HCT116 (cell line): ENCODE measurements around the gene RPL3. TPM values are rescaled to one million over a fixed set of nuclear protein-coding genes. Genes with fewer than 3 reads are reported as not detected.

Experiments
- ATAC-seq: fragments of 200-7000 bp; cut with Tn5 transposase; 2 replicates; pipeline ENCODE4 v1.9.1; 2020; ENCODE audit warnings: mild to moderate bottlenecking, moderate library complexity
- BruUV-seq: library from RNA; stranded (reverse); fragments of 400-500 nt; replicated peaks from 2 replicates; lab custom pipeline; 2021; lab: Mats Ljungman, UMichigan
- CTCF ChIA-PET: fragments of 300-600 bp; sonication (Branson Sonifier 250); formaldehyde crosslinking; loops from one replicate; lab custom pipeline; 2021; ENCODE audit warnings: antibody characterized with exemption; lab: Charles Lee
- POLR2A ChIA-PET: fragments of 300-600, 350-600 bp; sonication (Branson Sonifier 250); formaldehyde crosslinking; loops from one replicate; lab custom pipeline; 2021; ENCODE audit warnings: antibody characterized with exemption; lab: Charles Lee
- RAD21 ChIA-PET, 2 experiments: fragments of 300-600 bp; sonication (Branson Sonifier 250); formaldehyde crosslinking; loops; one replicate each; lab custom pipeline; 2023; ENCODE audit warnings: low total read pairs in 2 of 2; ENCODE audit not compliant: uncharacterized antibody in 2 of 2, unreplicated experiment in 2 of 2, low non-redundant PET in 1 of 2; lab: Charles Lee
- DNase-seq: peaks from one replicate; pipeline ENCODE4 v3.0.0-alpha.2; 2010; ENCODE audit warnings: low read depth, low spot score
- H2AFZ ChIP-seq: fragments of 200-600 bp; shearing (Covaris generic), sonication (generic); 2 replicates; pipeline ENCODE4 v1.6.1; 2017; ENCODE audit warnings: low read depth, mixed run types, mixed read lengths, antibody characterized with exemption, low read length; ENCODE audit not compliant: poor library complexity, severe bottlenecking
- H3K27ac ChIP-seq: 2 replicates; pipeline ENCODE4 v1.5.1; 2012; ENCODE audit warnings: low read depth, low read length
- H3K27me3 ChIP-seq: fragments of 200-600 bp; sonication (generic); 2 replicates; pipeline ENCODE4 v1.6.1; 2016; ENCODE audit warnings: mixed run types, low read length, mixed read lengths; ENCODE audit not compliant: insufficient read depth
- H3K36me3 ChIP-seq, 2 experiments: fragments of 200-500 bp in 1 of 2; fragments of 200-600 bp in 1 of 2; sonication (Bioruptor generic) in 1 of 2; sonication (generic) in 1 of 2; 2 replicates each; pipeline versions ENCODE4 v1.5.1 to v1.6.1; 2014 to 2016; ENCODE audit warnings: low read length in 2 of 2, inconsistent platforms in 1 of 2, mixed read lengths in 1 of 2, mixed run types in 1 of 2; ENCODE audit not compliant: insufficient read depth in 2 of 2, control insufficient read depth in 1 of 2
- H3K4me1 ChIP-seq, 2 experiments: fragments of 200-600 bp in 1 of 2; sonication (generic) in 1 of 2; 2 replicates each; pipeline versions ENCODE4 v1.5.1 to v1.6.1; 2012 to 2017; ENCODE audit warnings: low read length in 2 of 2, inconsistent platforms in 1 of 2, mild to moderate bottlenecking in 1 of 2, mixed read lengths in 1 of 2, mixed run types in 1 of 2, moderate library complexity in 1 of 2; ENCODE audit not compliant: insufficient read depth in 2 of 2, control insufficient read depth in 1 of 2
- H3K4me2 ChIP-seq: fragments of 200-600 bp; sonication (generic); 2 replicates; pipeline ENCODE4 v1.6.1; 2017; ENCODE audit warnings: mixed run types, low read length, mixed read lengths
- H3K4me3 ChIP-seq, 2 experiments: fragments of 200-600 bp in 1 of 2; sonication (generic) in 1 of 2; replicated peaks in 1 of 2; 2 replicates each; pipeline ENCODE4 v1.5.1; 2011 to 2016; ENCODE audit warnings: low read length in 2 of 2, control low read depth in 1 of 2, low read depth in 1 of 2, mild to moderate bottlenecking in 1 of 2, mixed read lengths in 1 of 2, mixed run types in 1 of 2
- H3K79me2 ChIP-seq: fragments of 200-600 bp; sonication (generic); 2 replicates; pipeline ENCODE4 v1.6.1; 2017; ENCODE audit warnings: mild to moderate bottlenecking, mixed run types, low read length, moderate library complexity, mixed read lengths; ENCODE audit not compliant: insufficient read depth
- H3K9ac ChIP-seq: fragments of 200-600 bp; sonication (generic); 2 replicates; pipeline ENCODE4 v1.6.1; 2016; ENCODE audit warnings: low read length, mixed read lengths
- H3K9me2 ChIP-seq: fragments of 200-600 bp; sonication (generic), shearing (Covaris generic); 2 replicates; pipeline ENCODE4 v1.6.1; 2017; ENCODE audit warnings: mixed run types, mild to moderate bottlenecking, moderate library complexity; ENCODE audit not compliant: insufficient read depth
- H3K9me3 ChIP-seq, 2 experiments: fragments of 200-500 bp in 1 of 2; fragments of 200-600 bp in 1 of 2; sonication (Bioruptor generic) in 1 of 2; sonication (generic) in 1 of 2; 2 replicates each; pipeline ENCODE4 v1.6.1; 2014 to 2017; ENCODE audit warnings: low read length in 2 of 2, mixed read lengths in 2 of 2, inconsistent platforms in 1 of 2, low read depth in 1 of 2, mild to moderate bottlenecking in 1 of 2, mixed run types in 1 of 2, moderate library complexity in 1 of 2; ENCODE audit not compliant: control insufficient read depth in 1 of 2, insufficient read depth in 1 of 2
- H4K20me1 ChIP-seq: fragments of 200-600 bp; sonication (generic), shearing (Covaris generic); 2 replicates; pipeline ENCODE4 v1.6.1; 2017; ENCODE audit warnings: mixed run types, mild to moderate bottlenecking, moderate library complexity; ENCODE audit not compliant: insufficient read depth
- ATF3 ChIP-seq: IDR thresholded peaks from 2 replicates; pipeline ENCODE4 v1.6.1; 2012
- CBX3 ChIP-seq: IDR thresholded peaks from 2 replicates; pipeline ENCODE4 v1.6.1; 2012; ENCODE audit warnings: low read depth
- CEBPB ChIP-seq: IDR thresholded peaks from 2 replicates; pipeline ENCODE4 v1.6.1; 2012; ENCODE audit warnings: low read depth
- EGR1 ChIP-seq: IDR thresholded peaks from 2 replicates; pipeline ENCODE4 v1.6.1; 2012; ENCODE audit warnings: low read depth
- EZH2 ChIP-seq: fragments of 200-600 bp; sonication (generic); IDR thresholded peaks from 2 replicates; pipeline ENCODE4 v1.6.1; 2017; ENCODE audit warnings: antibody characterized with exemption, mixed run types
- POLR2AphosphoS5 ChIP-seq: IDR thresholded peaks from 2 replicates; pipeline ENCODE4 v1.6.1; 2011; ENCODE audit warnings: mild to moderate bottlenecking, low read depth, low read length, moderate library complexity
- RAD21 ChIP-seq: IDR thresholded peaks from 2 replicates; pipeline ENCODE4 v1.6.1; 2012; ENCODE audit warnings: low read depth, mild to moderate bottlenecking
- SP1 ChIP-seq: IDR thresholded peaks from 2 replicates; pipeline ENCODE4 v1.6.1; 2012; ENCODE audit warnings: low read depth
- SRF ChIP-seq: IDR thresholded peaks from 2 replicates; pipeline ENCODE4 v1.6.1; 2012; ENCODE audit warnings: low read depth
- TCF7L2 ChIP-seq: IDR thresholded peaks from 2 replicates; pipeline ENCODE4 v1.7.0; 2011; ENCODE audit warnings: borderline replicate concordance, inconsistent platforms; ENCODE audit not compliant: insufficient read depth, insufficient read length; ENCODE audit errors: extremely low read depth
- YY1 ChIP-seq: IDR thresholded peaks from 2 replicates; pipeline ENCODE4 v1.6.1; 2011; ENCODE audit warnings: low read length, low read depth, moderate library complexity, mild to moderate bottlenecking; ENCODE audit not compliant: insufficient replicate concordance; ENCODE audit errors: extremely low read depth
- ZNF274 ChIP-seq: fragments of 200-500 bp; sonication (Bioruptor generic); IDR thresholded peaks from 2 replicates; pipeline ENCODE4 v1.6.1; 2014; ENCODE audit warnings: mild to moderate bottlenecking, low read depth, low read length, inconsistent platforms
- intact Hi-C: fragments of 100-400 bp; cut with micrococcal nuclease; formaldehyde crosslinking; loops from 2 replicates; pipeline ENCODE4 v1.10.0; 2022
- total RNA-seq: library from RNA; stranded (reverse); gene quantifications from one replicate; pipeline ENCODE4 v1.2.1, GENCODE V29; 2021; ENCODE audit not compliant: unreplicated experiment
- TF ChIP-seq, protein P1 (sequence below): IDR thresholded peaks from 2 replicates; pipeline ENCODE4 v1.6.1; 2011; ENCODE audit warnings: mild to moderate bottlenecking, low read length, moderate library complexity; ENCODE audit not compliant: insufficient replicate concordance; ENCODE audit errors: extremely low read depth
- TF ChIP-seq, protein P2 (sequence below), 3 experiments: fragments of 200-600 bp in 1 of 3; sonication (generic) in 1 of 3; IDR thresholded peaks in 2 of 3; conservative IDR thresholded peaks in 1 of 3; 2 replicates each; pipeline ENCODE4 v1.5.1; 2012 to 2017; ENCODE audit warnings: low read depth in 2 of 3, low read length in 2 of 3, antibody characterized with exemption in 1 of 3, borderline replicate concordance in 1 of 3, control low read depth in 1 of 3, mild to moderate bottlenecking in 1 of 3, mixed read lengths in 1 of 3, mixed run types in 1 of 3, moderate library complexity in 1 of 3; ENCODE audit not compliant: insufficient read depth in 1 of 3

Gene RPL3
- total RNA-seq, 1 experiment from 2014 or later, result 2,966 TPM

DNA sequence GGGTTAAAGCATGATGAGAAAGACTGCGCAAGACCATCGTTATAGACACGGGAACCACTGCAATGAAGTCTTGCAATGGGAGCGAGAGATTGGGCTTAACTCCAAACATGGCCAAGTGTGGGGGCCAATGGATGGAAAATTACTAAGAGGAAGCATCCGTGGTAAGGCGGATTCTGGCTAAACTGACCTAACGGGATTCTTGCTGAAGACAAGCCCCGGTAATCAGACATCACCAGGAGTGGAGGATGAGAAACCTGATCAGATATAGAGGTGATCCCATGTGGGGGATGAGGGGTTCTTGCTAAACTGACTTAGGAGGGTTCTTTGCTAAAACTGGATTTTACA is 24.6 kb upstream of the RPL3 start (continued):
- TF ChIP-seq, protein P1, sequence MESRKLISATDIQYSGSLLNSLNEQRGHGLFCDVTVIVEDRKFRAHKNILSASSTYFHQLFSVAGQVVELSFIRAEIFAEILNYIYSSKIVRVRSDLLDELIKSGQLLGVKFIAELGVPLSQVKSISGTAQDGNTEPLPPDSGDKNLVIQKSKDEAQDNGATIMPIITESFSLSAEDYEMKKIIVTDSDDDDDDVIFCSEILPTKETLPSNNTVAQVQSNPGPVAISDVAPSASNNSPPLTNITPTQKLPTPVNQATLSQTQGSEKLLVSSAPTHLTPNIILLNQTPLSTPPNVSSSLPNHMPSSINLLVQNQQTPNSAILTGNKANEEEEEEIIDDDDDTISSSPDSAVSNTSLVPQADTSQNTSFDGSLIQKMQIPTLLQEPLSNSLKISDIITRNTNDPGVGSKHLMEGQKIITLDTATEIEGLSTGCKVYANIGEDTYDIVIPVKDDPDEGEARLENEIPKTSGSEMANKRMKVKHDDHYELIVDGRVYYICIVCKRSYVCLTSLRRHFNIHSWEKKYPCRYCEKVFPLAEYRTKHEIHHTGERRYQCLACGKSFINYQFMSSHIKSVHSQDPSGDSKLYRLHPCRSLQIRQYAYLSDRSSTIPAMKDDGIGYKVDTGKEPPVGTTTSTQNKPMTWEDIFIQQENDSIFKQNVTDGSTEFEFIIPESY, result no peak
- TF ChIP-seq EGR1 (no peak), ZNF274 (no peak), TCF7L2 (no peak)

GRCh38 chr22:39343259-39344045 is 24.0 kb upstream of the RPL3 start:
- no peak for TF ChIP-seq SP1
- TF ChIP-seq ATF3, result no peak
- no peak for TF ChIP-seq POLR2AphosphoS5
- TF ChIP-seq SRF, result no peak
- peak; percentile 68; the same call in 1 of the 2 replicates for TF ChIP-seq CBX3
- TF ChIP-seq RAD21, result peak; percentile 62
- TF ChIP-seq YY1, result no peak
- TF ChIP-seq EZH2, result no peak
- TF ChIP-seq, protein P2, sequence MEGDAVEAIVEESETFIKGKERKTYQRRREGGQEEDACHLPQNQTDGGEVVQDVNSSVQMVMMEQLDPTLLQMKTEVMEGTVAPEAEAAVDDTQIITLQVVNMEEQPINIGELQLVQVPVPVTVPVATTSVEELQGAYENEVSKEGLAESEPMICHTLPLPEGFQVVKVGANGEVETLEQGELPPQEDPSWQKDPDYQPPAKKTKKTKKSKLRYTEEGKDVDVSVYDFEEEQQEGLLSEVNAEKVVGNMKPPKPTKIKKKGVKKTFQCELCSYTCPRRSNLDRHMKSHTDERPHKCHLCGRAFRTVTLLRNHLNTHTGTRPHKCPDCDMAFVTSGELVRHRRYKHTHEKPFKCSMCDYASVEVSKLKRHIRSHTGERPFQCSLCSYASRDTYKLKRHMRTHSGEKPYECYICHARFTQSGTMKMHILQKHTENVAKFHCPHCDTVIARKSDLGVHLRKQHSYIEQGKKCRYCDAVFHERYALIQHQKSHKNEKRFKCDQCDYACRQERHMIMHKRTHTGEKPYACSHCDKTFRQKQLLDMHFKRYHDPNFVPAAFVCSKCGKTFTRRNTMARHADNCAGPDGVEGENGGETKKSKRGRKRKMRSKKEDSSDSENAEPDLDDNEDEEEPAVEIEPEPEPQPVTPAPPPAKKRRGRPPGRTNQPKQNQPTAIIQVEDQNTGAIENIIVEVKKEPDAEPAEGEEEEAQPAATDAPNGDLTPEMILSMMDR (IDR thresholded peaks at IDR 0.05 in 2 of 3, conservative IDR thresholded peaks at IDR 0.05 in 1 of 3; ENCODE audit: borderline replicate concordance in 1 of 3, insufficient read depth in 1 of 3, low read depth in 2 of 3, low read length in 2 of 3), result peak; percentile 64 to 93 (median 81)
- TF ChIP-seq CEBPB, result no peak
- TF ChIP-seq, all 23 proteins: peak for 3
- ChIA-PET RAD21 (interaction anchor here in 1 of 2 experiments (1.0 kb wide), 1 partner anchor 12 kb away, joined by 3 read pairs; no protein-coding TSS in a partner anchor), CTCF (interaction anchor here (0.6 to 3.3 kb wide), 14 partner anchors 9 to 294 kb away, joined by 3 to 49 read pairs (median 4); partner anchors contain the start of genes RPL3 and TAB1), POLR2A (interaction anchor here (0.9 to 2.6 kb wide), 4 partner anchors 9 to 24 kb away, joined by 3 to 35 read pairs (median 6); partner anchors contain the start of gene RPL3)
- Histone ChIP-seq H2AFZ (peak overlapping the region; percentile 45), H3K36me3 (no peaks in the 10 kb centered on the region), H3K9me3 (no peaks in the 10 kb centered on the region), H3K4me1 (peaks cover 12% of the 10 kb centered on the region in 2 experiments; a peak in 3 of 4 replicates), H3K79me2 (no peaks in the 10 kb centered on the region), H3K27me3 (no peaks in the 10 kb centered on the region), H4K20me1 (no peaks in the 10 kb centered on the region), H3K4me3 (peak overlapping the region in 1 of 2 experiments; percentile 37; a peak in 1 of 4 replicates), H3K9me2 (no peaks in the 10 kb centered on the region), H3K27ac (no peak overlapping the region), H3K4me2 (peak overlapping the region; percentile 67), H3K9ac (no peak overlapping the region)
- intact Hi-C loops, result no loop called here
- ATAC-seq (peak; percentile 97), DNase-seq (peak; percentile 36)
- no TSS peak for BruUV-seq
